ENCODE data around the gene TEX44. TPM values are rescaled to one million over a fixed set of nuclear protein-coding genes. Genes with fewer than 3 reads are reported as not detected.

Gene TEX44
- not detected for total RNA-seq
- polyA plus RNA-seq = not detected
- long read RNA-seq, donor 1 = 0 reads
- long read RNA-seq, donor 2 = 0 reads

- Histone ChIP-seq H3K27ac (ENCODE audit: low read depth in 1 of 2, low read length in 2 of 2) (no peak within 1 kb of the TSS), H3K36me3 (ENCODE audit: control insufficient read depth in 1 of 2, insufficient read depth in 2 of 2, low read length in 1 of 2) (no peaks in the 10 kb centered on the region), H3K9me3 (ENCODE audit: control insufficient read depth, low read length) (no peaks in the 10 kb centered on the region), H3K4me3 (ENCODE audit: low read length in 2 of 2) (no peak within 1 kb of the TSS), H3K4me1 (ENCODE audit: control insufficient read depth in 1 of 2, insufficient read depth in 2 of 2, low read length in 2 of 2) (no peaks in the 10 kb centered on the region), H3K27me3 (ENCODE audit: control insufficient read depth in 1 of 2, insufficient read depth in 2 of 2, low read length in 1 of 2) (no peaks in the 10 kb centered on the region)
- no peak for ATAC-seq (ENCODE audit: low FRiP score)
- DNase-seq = no peak
- intact Hi-C loops (cut with DNase I) = no loop called here
- 86 to 88% methylated on average over 6 of the region's 6 CpGs for WGBS, 2 donors
Observed at GRCh38 chr2:231592636-231593145, at the start of gene TEX44. Gene TEX44 (plus strand): TSS chr2:231592864. CDS start chr2:231592952, 88 bp downstream.

- Histone ChIP-seq H3K36me3 (ENCODE audit: control insufficient read depth in 1 of 2, insufficient read depth in 2 of 2, low read length in 1 of 2) (no peaks in the 10 kb centered on the region), H3K27me3 (ENCODE audit: control insufficient read depth in 1 of 2, insufficient read depth in 2 of 2, low read length in 1 of 2) (no peaks in the 10 kb centered on the region), H3K4me3 (ENCODE audit: low read length in 2 of 2) (no peak overlapping the region), H3K4me1 (ENCODE audit: control insufficient read depth in 1 of 2, insufficient read depth in 2 of 2, low read length in 2 of 2) (no peaks in the 10 kb centered on the region), H3K27ac (ENCODE audit: low read depth in 1 of 2, low read length in 2 of 2) (no peak overlapping the region), H3K9me3 (ENCODE audit: control insufficient read depth, low read length) (no peaks in the 10 kb centered on the region)
- ATAC-seq (ENCODE audit: low FRiP score) = peak; percentile 57
- WGBS, 2 donors = 59 to 65% methylated on average over 14 of the region's 14 CpGs
- DNase-seq = peak in 1 of 2 donors; percentile 63
- intact Hi-C loops (cut with DNase I) = no loop called here
Observed at GRCh38 chr2:231545105-231545902, 47.4 kb upstream of the TEX44 start.

- DNase-seq (peak in 1 of 2 donors; percentile 4), ATAC-seq (ENCODE audit: low FRiP score) (no peak)
- Histone ChIP-seq H3K27me3 (ENCODE audit: control insufficient read depth in 1 of 2, insufficient read depth in 2 of 2, low read length in 1 of 2) (no peaks in the 10 kb centered on the region), H3K4me1 (ENCODE audit: control insufficient read depth in 1 of 2, insufficient read depth in 2 of 2, low read length in 2 of 2) (no peaks in the 10 kb centered on the region), H3K4me3 (ENCODE audit: low read length in 2 of 2) (no peak overlapping the region), H3K9me3 (ENCODE audit: control insufficient read depth, low read length) (no peaks in the 10 kb centered on the region), H3K27ac (ENCODE audit: low read depth in 1 of 2, low read length in 2 of 2) (no peak overlapping the region), H3K36me3 (ENCODE audit: control insufficient read depth in 1 of 2, insufficient read depth in 2 of 2, low read length in 1 of 2) (no peaks in the 10 kb centered on the region)
- intact Hi-C loops (cut with DNase I) = no loop called here
- 91% methylated on average over 13 of the region's 13 CpGs for WGBS, 2 donors
Observed at GRCh38 chr2:231546014-231546715, 46.5 kb upstream of the TEX44 start.

GRCh38 chr2:231547315-231548110, 45.2 kb upstream of the TEX44 start:
- Histone ChIP-seq H3K4me3 (ENCODE audit: low read length in 2 of 2) (no peak overlapping the region), H3K27ac (ENCODE audit: low read depth in 1 of 2, low read length in 2 of 2) (no peak overlapping the region), H3K27me3 (ENCODE audit: control insufficient read depth in 1 of 2, insufficient read depth in 2 of 2, low read length in 1 of 2) (no peaks in the 10 kb centered on the region), H3K9me3 (ENCODE audit: control insufficient read depth, low read length) (no peaks in the 10 kb centered on the region), H3K36me3 (ENCODE audit: control insufficient read depth in 1 of 2, insufficient read depth in 2 of 2, low read length in 1 of 2) (no peaks in the 10 kb centered on the region), H3K4me1 (ENCODE audit: control insufficient read depth in 1 of 2, insufficient read depth in 2 of 2, low read length in 2 of 2) (no peaks in the 10 kb centered on the region)
- DNase-seq (peak in 1 of 2 donors; percentile 7), ATAC-seq (ENCODE audit: low FRiP score) (no peak)
- intact Hi-C loops (cut with DNase I) = no loop called here
- WGBS, 2 donors = 96 to 97% methylated on average over 12 of the region's 12 CpGs

GRCh38 chr2:231548752-231549151, 43.9 kb upstream of the TEX44 start:
- no peaks in the 10 kb centered on the region for H3K27me3 ChIP-seq (ENCODE audit: control insufficient read depth in 1 of 2, insufficient read depth in 2 of 2, low read length in 1 of 2)
- no peaks in the 10 kb centered on the region for H3K36me3 ChIP-seq (ENCODE audit: control insufficient read depth in 1 of 2, insufficient read depth in 2 of 2, low read length in 1 of 2)
- no peak overlapping the region for H3K4me3 ChIP-seq (ENCODE audit: low read length in 2 of 2)
- H3K4me1 ChIP-seq (ENCODE audit: control insufficient read depth in 1 of 2, insufficient read depth in 2 of 2, low read length in 2 of 2) = no peaks in the 10 kb centered on the region
- no peaks in the 10 kb centered on the region for H3K9me3 ChIP-seq (ENCODE audit: control insufficient read depth, low read length)
- DNase-seq (peak in 1 of 2 donors; percentile 14), ATAC-seq (ENCODE audit: low FRiP score) (no peak)
- 68 to 70% methylated on average over 3 of the region's 3 CpGs for WGBS, 2 donors
- no peak overlapping the region for H3K27ac ChIP-seq (ENCODE audit: low read depth in 1 of 2, low read length in 2 of 2)
- intact Hi-C loops (cut with DNase I) = no loop called here

GRCh38 chr2:231549446-231550239, 43.0 kb upstream of the TEX44 start:
- intact Hi-C loops (cut with DNase I) = no loop called here
- H3K9me3 ChIP-seq (ENCODE audit: control insufficient read depth, low read length) = no peaks in the 10 kb centered on the region
- no peak overlapping the region for H3K4me3 ChIP-seq (ENCODE audit: low read length in 2 of 2)
- no peaks in the 10 kb centered on the region for H3K4me1 ChIP-seq (ENCODE audit: control insufficient read depth in 1 of 2, insufficient read depth in 2 of 2, low read length in 2 of 2)
- peak in 1 of 2 donors; percentile 32 for DNase-seq
- 85 to 87% methylated on average over 13 of the region's 13 CpGs for WGBS, 2 donors
- H3K36me3 ChIP-seq (ENCODE audit: control insufficient read depth in 1 of 2, insufficient read depth in 2 of 2, low read length in 1 of 2) = no peaks in the 10 kb centered on the region
- no peak for ATAC-seq (ENCODE audit: low FRiP score)
- no peaks in the 10 kb centered on the region for H3K27me3 ChIP-seq (ENCODE audit: control insufficient read depth in 1 of 2, insufficient read depth in 2 of 2, low read length in 1 of 2)
- H3K27ac ChIP-seq (ENCODE audit: low read depth in 1 of 2, low read length in 2 of 2) = no peak overlapping the region

- intact Hi-C loops (cut with DNase I) = no loop called here
- H3K9me3 ChIP-seq (ENCODE audit: control insufficient read depth, low read length) = no peaks in the 10 kb centered on the region
- no peak overlapping the region for H3K27ac ChIP-seq (ENCODE audit: low read depth in 1 of 2, low read length in 2 of 2)
- no peaks in the 10 kb centered on the region for H3K36me3 ChIP-seq (ENCODE audit: control insufficient read depth in 1 of 2, insufficient read depth in 2 of 2, low read length in 1 of 2)
- H3K27me3 ChIP-seq (ENCODE audit: control insufficient read depth in 1 of 2, insufficient read depth in 2 of 2, low read length in 1 of 2) = no peaks in the 10 kb centered on the region
- no peaks in the 10 kb centered on the region for H3K4me1 ChIP-seq (ENCODE audit: control insufficient read depth in 1 of 2, insufficient read depth in 2 of 2, low read length in 2 of 2)
- ATAC-seq (ENCODE audit: low FRiP score) (no peak), DNase-seq (no peak)
- no peak overlapping the region for H3K4me3 ChIP-seq (ENCODE audit: low read length in 2 of 2)
Observed at GRCh38 chr2:231552752-231553151, 39.9 kb upstream of the TEX44 start.

GRCh38 chr2:231554327-231554726, 38.3 kb upstream of the TEX44 start:
- WGBS, 2 donors = 64 to 73% methylated on average over 8 of the region's 8 CpGs
- no peak for ATAC-seq (ENCODE audit: low FRiP score)
- Histone ChIP-seq H3K9me3 (ENCODE audit: control insufficient read depth, low read length) (no peaks in the 10 kb centered on the region), H3K27me3 (ENCODE audit: control insufficient read depth in 1 of 2, insufficient read depth in 2 of 2, low read length in 1 of 2) (no peaks in the 10 kb centered on the region), H3K4me3 (ENCODE audit: low read length in 2 of 2) (no peak overlapping the region), H3K4me1 (ENCODE audit: control insufficient read depth in 1 of 2, insufficient read depth in 2 of 2, low read length in 2 of 2) (no peaks in the 10 kb centered on the region), H3K27ac (ENCODE audit: low read depth in 1 of 2, low read length in 2 of 2) (no peak overlapping the region), H3K36me3 (ENCODE audit: control insufficient read depth in 1 of 2, insufficient read depth in 2 of 2, low read length in 1 of 2) (no peaks in the 10 kb centered on the region)
- intact Hi-C loops (cut with DNase I) = no loop called here
- DNase-seq = no peak
